BLaER1 (cell line): ENCODE data around the gene RPS6KA2.

Experiments used
- H3K27ac ChIP-seq: shearing (Covaris generic); formaldehyde crosslinking; 2 replicates; pipeline ENCODE4 v1.8.1; 2022
- H3K27me3 ChIP-seq: shearing (Covaris generic); formaldehyde crosslinking; 2 replicates; pipeline ENCODE4 v1.8.1; 2022
- H3K36me3 ChIP-seq: shearing (Covaris generic); formaldehyde crosslinking; 2 replicates; pipeline ENCODE4 v1.8.1; 2022
- H3K4me1 ChIP-seq: shearing (Covaris generic); formaldehyde crosslinking; 2 replicates; pipeline ENCODE4 v1.8.1; 2022
- H3K4me2 ChIP-seq: shearing (Covaris generic); formaldehyde crosslinking; 2 replicates; pipeline ENCODE4 v1.8.1; 2022
- H3K4me3 ChIP-seq: shearing (Covaris generic); formaldehyde crosslinking; 2 replicates; pipeline ENCODE4 v1.8.1; 2022
- H3K9ac ChIP-seq: shearing (Covaris generic); formaldehyde crosslinking; 2 replicates; pipeline ENCODE4 v1.8.1; 2022
- H3K9me3 ChIP-seq: shearing (Covaris generic); formaldehyde crosslinking; 2 replicates; pipeline ENCODE4 v1.8.1; 2022
- H4K20me1 ChIP-seq: shearing (Covaris generic); formaldehyde crosslinking; 2 replicates; pipeline ENCODE4 v1.8.1; 2022
- Cebpa-rat ChIP-seq: shearing (Covaris generic); IDR thresholded peaks from 2 replicates; pipeline ENCODE4 v1.8.1; 2022

The RPS6KA2 gene

DNA sequence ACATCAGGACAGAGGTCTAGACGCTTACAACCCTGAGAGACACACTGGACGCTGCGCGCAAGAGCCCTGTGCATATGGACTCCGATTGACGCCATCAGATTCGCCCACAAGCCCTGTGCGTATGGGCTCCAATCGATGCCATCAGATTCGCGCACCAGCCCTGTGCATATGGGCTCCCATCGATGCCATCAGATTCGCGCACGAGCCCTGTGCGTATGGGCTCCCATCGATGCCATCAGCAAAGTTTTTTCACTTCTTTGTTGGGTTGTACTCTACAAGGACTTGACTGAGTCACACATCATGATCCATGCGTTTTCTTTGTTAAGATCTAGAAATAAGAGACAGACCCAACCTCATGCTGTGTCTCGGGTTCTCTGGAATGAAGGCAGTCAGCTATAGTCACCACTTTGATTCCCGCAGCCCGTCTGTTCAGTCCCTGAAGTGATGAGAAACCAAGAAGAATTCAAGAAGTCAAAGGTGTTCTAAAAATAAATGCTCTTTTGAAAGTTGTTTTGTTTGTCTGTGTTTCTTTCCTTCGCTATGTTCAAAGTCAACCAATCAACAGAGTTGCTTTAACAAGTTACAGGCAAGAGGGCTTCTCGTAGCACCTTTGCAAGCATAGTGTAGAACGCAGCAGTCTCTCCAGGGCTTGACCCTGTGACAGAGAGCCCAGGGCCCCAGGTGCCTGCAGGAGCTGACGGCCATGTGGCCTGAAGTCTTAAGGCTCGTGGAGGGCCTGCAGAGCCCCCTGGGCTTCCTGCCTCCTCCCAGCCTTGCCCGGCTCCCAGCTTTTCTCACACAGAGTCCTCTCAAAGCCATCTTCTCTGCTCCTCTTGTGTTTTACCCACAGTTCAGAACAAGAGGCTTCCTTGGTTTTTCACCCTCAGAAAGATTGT is 7.9 kb downstream of the RPS6KA2 start:
- Histone ChIP-seq H3K36me3 (peaks cover 11% of the 10 kb centered on the region; the same call in 1 of the 2 replicates), H3K9ac (no peak overlapping the region), H4K20me1 (no peaks in the 10 kb centered on the region; the same call in 1 of the 2 replicates), H3K4me1 (no peaks in the 10 kb centered on the region; the same call in 1 of the 2 replicates), H3K9me3 (no peaks in the 10 kb centered on the region), H3K27ac (no peak overlapping the region), H3K4me2 (no peak overlapping the region), H3K27me3 (no peaks in the 10 kb centered on the region), H3K4me3 (no peak overlapping the region)
- TF ChIP-seq Cebpa-rat, result no peak

GRCh38 chr6:166618251-166618650 is 8.8 kb downstream of the RPS6KA2 start:
- no peak for TF ChIP-seq Cebpa-rat
- Histone ChIP-seq H3K27ac (no peak overlapping the region), H4K20me1 (no peaks in the 10 kb centered on the region; the same call in 1 of the 2 replicates)

DNA sequence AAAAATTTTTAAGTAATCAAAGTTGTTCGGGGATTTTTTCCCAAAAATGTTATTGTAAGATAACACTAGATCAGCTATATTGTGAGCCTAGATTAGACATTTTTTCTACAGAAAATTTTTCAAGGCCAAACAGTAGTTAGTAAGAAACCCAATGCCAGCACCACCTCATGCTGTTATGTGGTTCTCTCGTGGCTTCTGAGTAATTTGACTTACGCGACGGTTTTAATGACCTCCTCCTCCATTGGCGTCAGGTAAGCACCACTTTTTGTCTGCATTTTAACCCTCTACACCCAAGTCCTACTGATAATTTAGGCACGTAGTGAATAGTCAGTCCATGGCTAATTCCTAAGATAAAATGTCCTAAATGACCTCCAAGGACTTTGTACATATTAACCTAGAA is 9.7 kb downstream of the RPS6KA2 start:
- no peak for TF ChIP-seq Cebpa-rat
- no peaks in the 10 kb centered on the region; the same call in 1 of the 2 replicates for H4K20me1 ChIP-seq
- H3K27ac ChIP-seq, result no peak overlapping the region
- no peaks in the 10 kb centered on the region for H3K4me1 ChIP-seq
- no peaks in the 10 kb centered on the region for H3K27me3 ChIP-seq
- H3K9ac ChIP-seq, result no peak overlapping the region
- no peaks in the 10 kb centered on the region for H3K9me3 ChIP-seq
- peaks cover 11% of the 10 kb centered on the region; the same call in 1 of the 2 replicates for H3K36me3 ChIP-seq
- no peak overlapping the region for H3K4me3 ChIP-seq
- no peak overlapping the region for H3K4me2 ChIP-seq

More at GRCh38 chr6:166618251-166618650, 8.8 kb downstream of the RPS6KA2 start:
- Histone ChIP-seq H3K4me3 (no peak overlapping the region), H3K9ac (no peak overlapping the region), H3K36me3 (peaks cover 11% of the 10 kb centered on the region; the same call in 1 of the 2 replicates), H3K27me3 (no peaks in the 10 kb centered on the region), H3K9me3 (no peaks in the 10 kb centered on the region), H3K4me1 (no peaks in the 10 kb centered on the region), H3K4me2 (no peak overlapping the region)

- Histone ChIP-seq H4K20me1 (no peaks in the 10 kb centered on the region; the same call in 1 of the 2 replicates), H3K9me3 (no peaks in the 10 kb centered on the region), H3K4me1 (no peaks in the 10 kb centered on the region), H3K9ac (no peak overlapping the region), H3K4me2 (no peak overlapping the region), H3K27ac (no peak overlapping the region), H3K36me3 (peaks cover 11% of the 10 kb centered on the region; the same call in 1 of the 2 replicates), H3K27me3 (no peaks in the 10 kb centered on the region), H3K4me3 (no peak overlapping the region)
- no peak for TF ChIP-seq Cebpa-rat
These were observed 10.5 kb downstream of the RPS6KA2 start for GRCh38 chr6:166616261-166617238.

- Histone ChIP-seq H3K27me3 (no peaks in the 10 kb centered on the region), H3K4me2 (no peak overlapping the region), H3K4me1 (no peaks in the 10 kb centered on the region), H4K20me1 (no peaks in the 10 kb centered on the region; the same call in 1 of the 2 replicates), H3K9ac (no peak overlapping the region), H3K9me3 (no peaks in the 10 kb centered on the region), H3K36me3 (peaks cover 11% of the 10 kb centered on the region; the same call in 1 of the 2 replicates), H3K27ac (no peak overlapping the region), H3K4me3 (no peak overlapping the region)
- no peak for TF ChIP-seq Cebpa-rat
These were observed 11.8 kb downstream of the RPS6KA2 start for GRCh38 chr6:166615059-166615770.

- H3K9ac ChIP-seq, result no peak overlapping the region
- no peaks in the 10 kb centered on the region for H3K9me3 ChIP-seq
- no peaks in the 10 kb centered on the region for H3K27me3 ChIP-seq
- peaks cover 11% of the 10 kb centered on the region; the same call in 1 of the 2 replicates for H3K36me3 ChIP-seq
- H3K4me2 ChIP-seq, result no peak overlapping the region
- H3K27ac ChIP-seq, result no peak overlapping the region
- no peaks in the 10 kb centered on the region for H3K4me1 ChIP-seq
- no peaks in the 10 kb centered on the region; the same call in 1 of the 2 replicates for H4K20me1 ChIP-seq
- no peak for TF ChIP-seq Cebpa-rat
- H3K4me3 ChIP-seq, result no peak overlapping the region
These were observed 12.5 kb downstream of the RPS6KA2 start for GRCh38 chr6:166614589-166614988.

DNA sequence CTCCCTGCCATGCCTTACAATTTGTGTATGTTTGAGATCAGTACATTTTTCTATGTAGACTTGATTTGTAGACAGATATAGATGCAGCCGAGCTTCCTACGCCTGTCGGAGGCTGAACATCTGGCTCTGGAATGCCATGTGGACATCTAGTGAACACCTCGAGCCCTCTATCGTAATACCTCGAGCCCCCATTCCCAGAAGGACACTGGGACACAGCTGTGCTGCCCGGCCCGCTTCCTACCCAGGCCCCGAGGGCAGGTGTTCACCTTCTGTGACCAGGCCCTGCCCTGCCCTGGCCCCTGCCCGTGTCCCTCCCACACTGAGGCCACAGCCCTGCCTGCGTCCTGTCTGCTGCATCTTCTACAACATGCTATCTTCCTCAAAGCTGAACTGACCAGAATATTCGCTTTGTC is 12.9 kb downstream of the RPS6KA2 start:
- no peak overlapping the region for H3K4me3 ChIP-seq
- no peak overlapping the region for H3K4me2 ChIP-seq
- peaks cover 11% of the 10 kb centered on the region; the same call in 1 of the 2 replicates for H3K36me3 ChIP-seq
- H4K20me1 ChIP-seq, result no peaks in the 10 kb centered on the region; the same call in 1 of the 2 replicates
- no peaks in the 10 kb centered on the region for H3K27me3 ChIP-seq
- no peak for TF ChIP-seq Cebpa-rat
- H3K4me1 ChIP-seq, result no peaks in the 10 kb centered on the region
- H3K9me3 ChIP-seq, result no peaks in the 10 kb centered on the region
- no peak overlapping the region for H3K9ac ChIP-seq
- no peak overlapping the region for H3K27ac ChIP-seq

DNA sequence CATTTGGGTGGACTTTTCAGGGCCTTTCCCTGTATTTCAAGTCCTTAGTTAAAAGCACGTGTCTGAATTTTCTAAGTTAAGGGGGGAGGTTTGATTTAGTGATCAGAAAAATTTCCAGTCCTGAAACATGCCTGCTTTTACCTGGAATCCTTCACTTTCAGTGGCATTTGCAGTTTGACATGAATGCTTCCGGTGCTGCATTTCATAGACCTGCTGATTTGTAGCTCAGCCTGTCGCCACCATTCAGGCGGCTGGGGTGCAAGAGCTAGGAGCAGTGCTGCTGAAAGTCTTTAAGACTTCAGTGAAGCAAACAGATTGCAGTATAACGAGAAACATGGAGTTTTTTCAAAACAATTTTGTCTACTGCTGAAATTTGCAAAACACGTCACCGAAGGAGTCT is 14.0 kb downstream of the RPS6KA2 start:
- no peaks in the 10 kb centered on the region for H3K4me1 ChIP-seq
- no peaks in the 10 kb centered on the region for H3K9me3 ChIP-seq
- H3K4me2 ChIP-seq, result no peak overlapping the region
- H3K4me3 ChIP-seq, result no peak overlapping the region
- no peak for TF ChIP-seq Cebpa-rat
- no peaks in the 10 kb centered on the region; the same call in 1 of the 2 replicates for H4K20me1 ChIP-seq
- H3K36me3 ChIP-seq, result 0 out of 2 replicates have a peak, but pooled peaks cover 2% of the 10 kb centered on the region
- no peak overlapping the region for H3K27ac ChIP-seq
- no peak overlapping the region for H3K9ac ChIP-seq
- H3K27me3 ChIP-seq, result no peaks in the 10 kb centered on the region

DNA sequence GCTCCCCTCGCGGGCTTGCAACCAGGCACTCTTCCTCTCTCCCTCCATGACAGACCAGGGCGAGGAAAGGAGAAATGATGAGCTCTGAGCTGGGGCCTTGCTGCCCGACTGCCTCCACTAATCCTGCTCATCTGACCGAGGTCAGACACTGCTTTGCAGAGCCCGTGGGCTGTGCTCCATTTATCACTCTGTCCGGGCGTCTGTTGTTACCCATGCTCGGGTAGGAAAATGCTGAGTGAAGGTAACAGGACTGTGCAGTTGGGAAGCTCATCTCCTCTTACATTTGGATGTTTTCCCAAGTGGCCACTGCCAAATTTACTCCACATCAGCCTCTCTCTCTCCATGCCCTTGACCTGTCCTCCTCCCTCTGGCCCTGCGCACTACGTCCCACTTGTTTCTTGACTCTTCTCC is 14.6 kb downstream of the RPS6KA2 start:
- Histone ChIP-seq H3K9ac (no peak overlapping the region), H3K4me3 (no peak overlapping the region), H3K27me3 (no peaks in the 10 kb centered on the region), H3K36me3 (no peaks in the 10 kb centered on the region), H4K20me1 (no peaks in the 10 kb centered on the region; the same call in 1 of the 2 replicates), H3K4me2 (no peak overlapping the region), H3K4me1 (no peaks in the 10 kb centered on the region), H3K27ac (no peak overlapping the region), H3K9me3 (no peaks in the 10 kb centered on the region)
- no peak for TF ChIP-seq Cebpa-rat
